HG03103 (cell line): ENCODE measurements around the gene PCP4L1.
"Not testable (repeated sequence)": the region's sequence is repeated elsewhere in the genome, so short reads cannot be mapped to it uniquely, and the experiment has no call there.

ENCODE experiments used
- ATAC-seq: cut with Tn5 transposase; IDR thresholded peaks from one replicate; pipeline ENCODE4 v1.9.1; 2021; ENCODE audit warnings: low read depth; ENCODE audit not compliant: unreplicated experiment

Gene PCP4L1

DNA sequence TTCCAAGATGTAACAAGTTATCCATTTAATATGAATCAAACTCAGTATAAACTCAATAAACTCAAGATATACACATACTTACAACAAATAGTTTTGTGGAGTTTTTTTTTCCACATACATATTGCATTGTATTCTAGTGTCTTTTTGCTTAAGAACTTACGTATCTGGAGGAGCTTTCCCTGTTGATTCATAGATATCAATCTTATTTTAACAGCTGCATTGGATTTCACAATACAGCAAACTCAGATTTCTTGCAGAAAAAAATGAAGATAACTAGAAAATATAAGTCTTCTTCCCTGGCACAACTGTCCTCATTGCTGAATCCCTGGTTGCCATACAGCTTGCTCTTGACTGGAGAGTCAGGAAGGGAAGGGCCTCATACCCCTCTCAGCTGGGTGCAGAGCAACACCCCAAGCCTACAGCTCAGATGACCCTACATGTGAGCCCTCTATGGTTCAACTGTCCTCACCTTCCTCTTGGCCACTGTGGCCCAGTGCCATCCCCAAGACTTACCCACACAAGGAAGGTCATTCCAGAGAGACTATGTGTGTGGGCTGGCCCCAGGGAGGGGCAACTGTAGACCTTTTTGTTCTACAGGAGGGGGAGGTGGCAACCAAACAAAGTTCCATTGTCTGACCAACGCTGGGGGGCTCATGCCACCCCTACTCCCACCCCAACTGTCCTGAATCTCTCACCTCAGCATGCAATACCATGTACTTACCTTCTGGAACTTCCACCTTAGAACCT lies 49.5 kb downstream of the PCP4L1 start:
- ATAC-seq: no peak

DNA sequence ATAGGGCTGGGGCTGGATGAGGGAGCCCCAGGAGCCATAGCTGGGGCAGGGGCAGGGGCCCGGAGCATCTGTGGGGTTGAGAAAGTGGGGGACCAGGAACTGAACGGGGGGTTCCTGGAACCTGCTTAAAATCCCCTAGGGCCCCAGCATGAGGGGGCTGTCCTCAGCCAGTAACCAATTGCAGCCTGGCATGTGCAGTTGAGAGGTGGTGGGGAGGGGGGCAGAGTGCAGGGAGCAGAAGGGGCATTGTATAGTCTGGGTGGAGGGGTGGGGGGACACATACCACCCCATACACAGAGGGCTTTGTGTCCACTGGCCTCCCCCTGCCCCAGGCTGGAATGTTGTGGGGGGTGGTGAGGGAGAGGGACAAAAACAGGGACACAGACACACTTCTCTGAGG lies 51.3 kb downstream of the PCP4L1 start, which contains the start of gene MPZ:
Gene MPZ, minus strand, starts transcription at position 101 of the 400 bp plus-strand sequence. Its CDS starts 63 bp downstream, at position 38.
- no peak for ATAC-seq

DNA sequence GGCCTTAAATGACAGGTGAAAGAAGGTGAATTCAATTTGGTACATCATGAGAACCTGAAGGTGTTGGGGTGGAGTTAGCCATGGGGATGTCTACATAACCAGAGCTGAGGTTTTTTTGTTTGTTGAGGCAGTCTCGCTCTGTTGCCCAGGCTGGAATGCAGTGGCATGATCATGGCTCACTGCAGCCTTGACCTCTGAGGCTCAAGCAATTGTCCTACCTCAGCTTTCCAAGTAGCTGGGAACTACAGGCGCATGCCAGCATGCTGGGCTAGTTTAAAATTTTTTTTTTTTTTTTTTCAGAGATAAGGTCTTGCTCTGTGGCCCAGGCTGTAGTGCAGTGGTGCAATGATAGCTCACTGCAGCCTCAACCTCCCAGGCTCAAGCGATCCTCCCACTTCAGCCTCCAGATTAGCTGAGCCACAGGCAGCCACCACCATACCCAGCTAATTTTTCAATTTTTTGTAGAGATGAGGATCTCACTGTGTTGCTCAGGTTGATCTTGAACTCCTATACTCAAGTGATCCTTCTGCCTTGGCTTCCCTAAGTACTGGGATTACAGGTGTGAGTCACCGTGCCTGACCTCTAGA lies 53.1 kb downstream of the PCP4L1 start:
- ATAC-seq: no peak

DNA sequence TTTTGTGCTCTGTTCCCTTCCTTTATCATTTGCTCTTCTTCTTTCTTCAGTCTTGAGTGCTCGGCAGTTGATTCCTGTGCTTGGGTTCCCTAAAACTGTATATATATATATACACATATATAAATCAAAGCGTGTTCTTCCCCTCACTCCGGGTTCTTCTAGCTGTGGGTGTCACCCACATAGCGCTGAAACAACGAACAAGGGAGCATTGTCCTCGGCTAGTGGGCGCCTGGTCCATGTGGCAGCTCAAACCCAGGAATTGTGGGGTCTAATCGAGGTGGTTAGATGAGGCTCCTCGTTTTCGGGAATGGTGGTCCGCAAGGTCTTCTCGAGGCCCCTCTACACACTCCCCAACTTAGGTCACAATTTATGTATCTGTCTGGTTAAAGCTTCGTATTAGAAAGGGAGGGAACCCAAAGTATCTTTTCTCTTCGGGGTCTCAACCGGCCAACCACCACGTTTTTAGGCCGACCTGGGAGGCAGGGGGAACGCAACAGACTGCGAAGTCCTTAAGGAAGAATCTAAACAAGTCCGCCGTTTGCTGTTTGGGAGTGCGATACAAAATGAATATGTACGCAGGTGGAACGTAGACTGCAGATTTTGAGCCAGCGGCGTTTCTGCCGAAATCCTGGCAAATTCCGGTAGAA lies 55.1 kb downstream of the PCP4L1 start:
- no peak for ATAC-seq

DNA sequence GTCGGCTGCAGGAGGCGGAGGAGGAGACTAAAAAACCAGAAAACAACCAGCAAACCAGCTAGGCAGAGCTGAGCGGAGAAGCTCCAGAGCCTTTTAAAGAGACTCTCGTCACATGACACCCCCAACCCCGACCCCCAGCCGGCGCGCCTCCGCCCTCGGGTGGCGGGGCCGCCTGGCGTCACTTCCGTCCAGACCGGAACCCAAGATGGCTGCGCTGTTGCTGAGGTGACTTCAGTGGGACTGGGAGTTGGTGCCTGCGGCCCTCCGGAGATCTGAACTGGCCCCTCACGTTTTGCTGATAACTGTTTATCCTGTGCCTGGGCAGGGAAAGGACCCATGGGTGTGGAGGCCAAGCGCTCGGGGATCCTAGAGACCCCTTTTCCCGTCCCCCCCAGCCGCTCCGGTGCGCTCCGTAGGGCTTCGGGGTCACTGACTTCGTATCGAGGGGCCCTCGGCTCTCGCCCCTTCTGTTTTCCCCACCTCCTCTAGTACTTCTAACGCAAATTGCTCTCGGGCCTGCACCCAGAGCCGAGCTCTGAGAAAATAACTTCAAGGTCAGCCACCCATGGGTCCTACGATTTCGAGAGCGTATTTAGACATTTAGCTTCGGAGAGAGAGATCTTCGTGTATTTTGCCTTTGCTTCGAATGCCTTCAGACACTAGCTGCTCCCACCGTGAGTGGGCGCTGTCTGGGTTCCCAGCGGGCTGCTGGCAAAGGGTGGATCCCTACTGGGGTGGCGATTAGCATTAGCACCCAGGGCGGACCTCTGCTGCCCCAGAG lies 55.8 kb downstream of the PCP4L1 start, which contains the start of gene SDHC:
Gene SDHC, plus strand, starts transcription at position 181 of the 781 bp plus-strand sequence. Its CDS starts 25 bp downstream, at position 206.
- peak; percentile 95 for ATAC-seq

DNA sequence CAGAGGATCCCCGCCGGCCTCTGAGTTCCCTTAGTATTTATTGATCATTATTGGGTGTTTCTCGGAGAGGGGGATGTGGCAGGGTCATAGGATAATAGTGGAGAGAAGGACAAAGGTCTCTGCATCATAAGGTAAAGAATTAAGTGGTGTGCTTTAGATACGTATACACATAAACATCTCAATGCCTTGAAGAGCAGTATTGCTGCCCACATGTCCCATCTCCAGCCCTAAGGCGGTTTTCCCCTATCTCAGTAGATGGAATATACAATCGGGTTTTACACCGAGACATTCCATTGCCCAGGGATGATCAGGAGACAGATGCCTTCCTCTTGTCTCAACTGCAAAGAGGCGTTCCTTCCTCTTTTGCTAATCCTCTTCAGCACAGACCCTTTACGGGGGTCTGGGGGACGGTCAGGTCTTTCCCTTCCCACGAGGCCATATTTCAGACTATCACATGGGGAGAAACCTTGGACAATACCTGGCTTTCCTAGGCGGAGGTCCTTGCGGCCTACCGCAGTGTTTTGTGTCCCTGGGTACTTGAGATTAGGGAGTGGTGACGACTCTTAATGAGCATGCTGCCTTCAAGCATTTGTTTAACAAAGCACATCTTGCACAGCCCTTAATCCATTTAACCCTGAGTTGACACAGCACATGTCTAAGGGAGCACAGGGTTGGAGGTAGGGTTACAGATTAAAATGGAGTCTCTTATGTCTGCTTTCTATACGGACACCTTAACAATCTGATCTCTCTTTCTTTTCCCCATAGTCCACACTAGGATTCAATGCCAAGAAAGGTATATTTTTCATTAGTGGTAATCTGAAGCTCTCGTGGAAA lies 57.5 kb downstream of the PCP4L1 start:
- not testable (repeated sequence) for ATAC-seq

DNA sequence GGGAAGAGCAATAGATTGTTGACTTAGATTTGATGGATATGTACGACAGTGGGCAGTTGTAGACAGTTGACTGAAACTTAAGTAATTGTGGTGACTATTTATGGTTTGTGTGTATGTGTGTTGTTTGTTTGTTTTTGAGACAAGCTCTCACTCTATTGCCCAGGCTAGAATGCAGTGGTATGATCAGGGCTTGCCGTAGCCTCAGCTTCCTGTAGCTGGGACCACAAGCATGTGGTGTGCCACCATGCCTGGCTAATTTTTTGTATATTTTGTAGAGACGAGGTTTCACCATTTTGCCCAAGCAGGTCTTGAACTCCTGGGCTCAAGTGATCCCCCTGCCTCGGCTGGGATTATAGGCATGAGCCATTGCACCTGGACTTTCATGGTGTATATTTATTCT lies 65.5 kb downstream of the PCP4L1 start:
- ATAC-seq: no peak

DNA sequence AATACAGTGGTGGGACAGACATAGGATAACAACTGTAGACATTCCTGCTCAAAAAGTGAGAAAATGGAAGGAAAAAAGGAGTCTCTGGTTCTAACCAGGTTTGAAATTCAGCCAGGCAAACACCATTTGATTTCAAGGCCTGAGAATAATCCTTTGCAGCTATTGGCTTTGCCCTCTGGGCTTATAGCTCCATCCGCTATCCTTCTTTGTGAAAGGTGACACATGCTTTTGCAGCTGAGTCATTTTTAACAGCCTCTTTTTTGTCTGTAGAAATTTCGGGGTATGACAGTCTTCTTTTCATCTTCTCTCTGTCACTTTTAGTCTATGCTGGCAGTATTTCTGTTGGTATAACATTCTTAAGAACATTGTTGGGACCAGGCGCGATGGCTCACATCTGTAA lies 71.8 kb downstream of the PCP4L1 start:
- no peak for ATAC-seq

DNA sequence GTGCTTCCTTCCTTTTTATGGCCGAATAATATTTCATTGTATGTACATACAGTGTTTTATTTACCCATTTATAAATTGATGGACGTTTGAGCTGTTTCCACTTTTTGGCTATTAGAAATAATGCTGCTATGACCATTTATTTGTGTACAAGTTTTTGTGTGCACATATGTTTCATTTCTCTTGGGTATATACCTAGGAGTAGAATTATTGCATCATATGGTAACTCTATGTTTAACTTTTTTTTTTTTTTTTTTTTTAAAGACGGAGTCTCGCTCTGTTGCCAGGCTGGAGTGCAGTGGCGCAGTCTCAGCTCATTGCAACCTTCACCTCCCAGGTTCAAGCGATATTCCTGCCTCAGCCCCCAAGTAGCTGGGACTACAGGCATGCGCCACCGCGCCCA lies 74.6 kb downstream of the PCP4L1 start:
- no peak for ATAC-seq
